DOHH2 (cell line): ENCODE measurements around the gene BTBD17.

Experiments
- CTCF ChIP-seq: fragments of 200-600 bp; sonication (generic); IDR thresholded peaks from one replicate; pipeline ENCODE4 v1.5.1; 2014; ENCODE audit warnings: antibody characterized with exemption, mild to moderate bottlenecking, low read depth, low read length; ENCODE audit not compliant: poor library complexity, severe bottlenecking
- EZH2phosphoT487 ChIP-seq: fragments of 200-600 bp; sonication (generic); IDR thresholded peaks from 2 replicates; pipeline ENCODE4 v1.6.1; 2017; ENCODE audit warnings: borderline replicate concordance, mild to moderate bottlenecking, antibody characterized with exemption, low read length, moderate library complexity, mixed read lengths

GRCh38 chr17:74339537-74340195 lies 22.0 kb downstream of the BTBD17 start:
- TF ChIP-seq CTCF (no peak), EZH2phosphoT487 (no peak)
